Osteocyte (in vitro differentiated cells): ENCODE data around the gene RALGPS1. TPM values are rescaled to one million over a fixed set of nuclear protein-coding genes. Genes with fewer than 3 reads are reported as not detected.

ENCODE experiments used
- DNase-seq: peaks from one replicate; pipeline ENCODE4 v3.0.0; 2021; ENCODE audit warnings: mixed read lengths; ENCODE audit not compliant: unreplicated experiment; ENCODE audit errors: extremely low spot score
- H3K27ac Mint-ChIP-seq: one replicate; pipeline ENCODE4 v1.8.0; 2021; ENCODE audit warnings: mild to moderate bottlenecking, mixed read lengths; ENCODE audit not compliant: unreplicated experiment
- H3K27me3 Mint-ChIP-seq: one replicate; pipeline ENCODE4 v1.8.0; 2021; ENCODE audit warnings: mixed read lengths; ENCODE audit not compliant: unreplicated experiment
- H3K36me3 Mint-ChIP-seq: one replicate; pipeline ENCODE4 v1.8.0; 2021; ENCODE audit warnings: mixed read lengths; ENCODE audit not compliant: unreplicated experiment
- H3K4me1 Mint-ChIP-seq: one replicate; pipeline ENCODE4 v1.8.0; 2021; ENCODE audit warnings: mixed read lengths; ENCODE audit not compliant: unreplicated experiment
- H3K4me3 Mint-ChIP-seq: one replicate; pipeline ENCODE4 v1.8.0; 2021; ENCODE audit warnings: mild to moderate bottlenecking, moderate library complexity, mixed read lengths; ENCODE audit not compliant: unreplicated experiment
- H3K9me3 Mint-ChIP-seq: one replicate; pipeline ENCODE4 v1.8.0; 2021; ENCODE audit warnings: mixed read lengths; ENCODE audit not compliant: unreplicated experiment
- total RNA-seq: library from RNA; stranded (reverse); gene quantifications from 2 replicates; pipeline ENCODE4 v1.2.1, GENCODE V29; 2021
- TF ChIP-seq, protein P1 (sequence below): fragments of 200-600 bp; sonication (generic); IDR thresholded peaks from 2 replicates; pipeline ENCODE4 v1.5.0; 2021; ENCODE audit warnings: antibody characterized with exemption, mild to moderate bottlenecking, moderate library complexity

Gene RALGPS1
- total RNA-seq, 1 donor from 2014 or later: 9.9 TPM

DNA sequence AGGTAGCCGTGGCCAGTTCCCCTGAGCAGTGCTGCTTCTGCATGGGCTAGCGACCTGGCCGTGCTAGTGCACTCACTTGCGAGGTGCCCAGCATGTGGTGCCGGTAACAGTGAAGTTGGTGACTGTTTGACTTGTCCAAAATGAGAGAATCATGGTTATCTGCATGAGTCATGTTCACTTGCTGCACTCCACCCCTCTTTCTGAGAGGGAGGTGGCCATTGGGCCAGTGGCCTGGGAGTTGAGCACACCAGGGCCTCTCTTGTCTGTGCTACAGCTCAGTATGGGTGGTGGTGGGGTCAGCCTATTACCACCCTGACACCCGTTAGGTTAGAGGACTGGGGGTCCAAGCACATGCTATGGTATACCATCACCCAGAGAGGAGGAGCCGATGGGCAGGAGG is 294.6 kb downstream of the RALGPS1 start:
- H3K9me3 Mint-ChIP-seq: no peaks in the 10 kb centered on the region
- TF ChIP-seq, protein P1, sequence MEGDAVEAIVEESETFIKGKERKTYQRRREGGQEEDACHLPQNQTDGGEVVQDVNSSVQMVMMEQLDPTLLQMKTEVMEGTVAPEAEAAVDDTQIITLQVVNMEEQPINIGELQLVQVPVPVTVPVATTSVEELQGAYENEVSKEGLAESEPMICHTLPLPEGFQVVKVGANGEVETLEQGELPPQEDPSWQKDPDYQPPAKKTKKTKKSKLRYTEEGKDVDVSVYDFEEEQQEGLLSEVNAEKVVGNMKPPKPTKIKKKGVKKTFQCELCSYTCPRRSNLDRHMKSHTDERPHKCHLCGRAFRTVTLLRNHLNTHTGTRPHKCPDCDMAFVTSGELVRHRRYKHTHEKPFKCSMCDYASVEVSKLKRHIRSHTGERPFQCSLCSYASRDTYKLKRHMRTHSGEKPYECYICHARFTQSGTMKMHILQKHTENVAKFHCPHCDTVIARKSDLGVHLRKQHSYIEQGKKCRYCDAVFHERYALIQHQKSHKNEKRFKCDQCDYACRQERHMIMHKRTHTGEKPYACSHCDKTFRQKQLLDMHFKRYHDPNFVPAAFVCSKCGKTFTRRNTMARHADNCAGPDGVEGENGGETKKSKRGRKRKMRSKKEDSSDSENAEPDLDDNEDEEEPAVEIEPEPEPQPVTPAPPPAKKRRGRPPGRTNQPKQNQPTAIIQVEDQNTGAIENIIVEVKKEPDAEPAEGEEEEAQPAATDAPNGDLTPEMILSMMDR: no peak
- DNase-seq: no peak
- H3K27me3 Mint-ChIP-seq: no peaks in the 10 kb centered on the region
- no peaks in the 10 kb centered on the region for H3K36me3 Mint-ChIP-seq
- no peak overlapping the region for H3K27ac Mint-ChIP-seq
- no peak overlapping the region for H3K4me3 Mint-ChIP-seq
- H3K4me1 Mint-ChIP-seq: peaks cover 8% of the 10 kb centered on the region

DNA sequence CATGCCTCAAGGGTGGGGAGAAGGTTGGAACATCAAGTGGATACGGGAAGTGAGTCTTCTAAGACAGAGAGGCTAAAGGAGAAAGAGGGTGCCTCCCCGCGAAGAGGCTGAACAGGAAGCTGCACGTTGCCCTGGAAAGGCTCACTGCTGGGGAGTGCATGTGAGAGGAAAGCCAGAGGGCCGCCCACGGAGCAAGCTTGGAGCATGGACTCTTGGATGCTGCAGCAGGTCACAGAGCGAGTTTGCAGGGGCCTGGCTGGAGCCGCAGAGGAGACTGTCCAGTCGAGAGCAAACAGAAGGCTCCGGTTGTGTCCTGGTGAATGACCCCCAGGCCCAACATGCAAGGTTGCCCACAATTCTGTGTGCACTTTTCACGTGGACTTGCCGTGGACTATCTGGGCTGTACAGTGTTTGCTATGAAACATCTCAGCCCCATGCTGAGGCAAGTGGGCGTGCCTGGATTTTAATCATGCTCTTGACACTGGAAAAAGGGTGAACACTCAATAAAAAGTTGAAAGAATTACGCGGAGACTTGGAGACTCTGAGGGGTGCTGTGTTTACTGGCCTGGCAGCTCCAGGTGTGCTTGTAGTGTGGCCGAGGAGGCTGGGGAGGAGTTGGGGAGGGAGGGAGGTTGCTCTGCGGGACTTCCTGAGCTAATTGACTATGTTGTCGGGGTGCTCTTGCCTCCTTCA is 295.5 kb downstream of the RALGPS1 start:
- TF ChIP-seq, protein P1: no peak
- no peak for DNase-seq
- Mint-ChIP-seq H3K4me3 (no peak overlapping the region), H3K9me3 (no peaks in the 10 kb centered on the region), H3K27ac (no peak overlapping the region), H3K4me1 (peaks cover 12% of the 10 kb centered on the region), H3K36me3 (no peaks in the 10 kb centered on the region), H3K27me3 (no peaks in the 10 kb centered on the region)

DNA sequence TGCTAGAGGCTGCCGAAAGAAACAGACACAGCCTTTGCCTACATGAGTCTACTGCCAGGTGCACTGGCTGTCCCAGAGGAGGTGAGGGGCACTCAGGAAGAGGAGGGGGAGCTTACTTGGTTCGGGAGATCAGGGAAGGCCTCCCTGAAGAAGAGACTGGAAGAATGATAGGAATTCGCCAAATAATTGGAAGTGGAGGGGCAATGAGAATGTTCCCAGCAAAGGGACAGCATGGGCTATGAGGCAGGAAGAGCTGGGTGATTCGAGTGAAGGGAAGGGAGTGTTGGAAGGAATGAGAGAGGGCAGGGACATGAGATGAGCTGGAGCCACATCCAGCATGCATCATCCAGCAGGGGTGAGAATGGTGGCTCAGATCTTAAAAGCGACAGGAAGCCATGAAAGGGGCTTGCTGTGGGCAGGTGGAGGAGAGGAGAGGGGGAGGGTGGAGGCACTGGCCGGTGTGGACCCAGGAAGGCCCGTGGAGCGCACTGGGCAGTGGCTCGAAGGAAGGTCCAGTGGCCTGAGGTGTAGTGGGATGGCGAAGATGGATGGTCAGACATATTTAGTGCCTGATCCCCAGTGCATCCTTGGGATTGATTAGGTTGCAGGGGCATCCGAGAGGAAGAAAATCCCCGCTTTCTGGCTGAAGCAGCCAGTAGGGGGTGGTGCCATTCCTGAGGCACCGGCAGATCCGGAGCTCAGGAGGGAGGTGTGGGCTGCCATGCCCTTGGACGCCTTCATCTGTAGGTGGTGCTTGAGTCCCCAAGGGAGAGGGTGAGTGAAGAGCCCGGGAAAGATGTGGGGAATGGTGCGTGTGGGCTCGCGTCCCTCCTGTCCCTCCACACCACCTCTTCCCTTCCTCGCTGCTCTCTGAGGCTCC is 296.5 kb downstream of the RALGPS1 start:
- H3K4me1 Mint-ChIP-seq: peaks cover 5% of the 10 kb centered on the region
- H3K27me3 Mint-ChIP-seq: peaks cover 4% of the 10 kb centered on the region

DNA sequence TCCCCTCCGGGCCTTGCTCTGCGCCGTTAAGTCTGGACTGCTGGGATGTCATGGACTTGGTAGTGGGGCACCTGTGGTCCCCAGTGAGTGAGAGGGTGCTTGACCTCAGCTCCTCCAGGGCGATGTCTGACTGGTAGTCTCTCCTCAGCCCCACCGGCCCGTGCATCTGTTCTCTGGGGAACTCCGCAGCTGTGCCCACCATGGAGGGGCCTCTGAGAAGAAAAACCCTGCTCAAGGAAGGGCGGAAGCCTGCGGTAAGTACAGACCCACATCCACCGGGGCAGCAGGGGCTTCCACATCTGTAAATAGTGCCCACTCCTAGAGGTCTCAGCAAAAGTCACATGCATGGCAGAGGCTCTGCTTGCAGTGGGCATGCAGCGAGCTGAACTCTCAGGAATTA is 297.4 kb downstream of the RALGPS1 start:
- DNase-seq: no peak
- Mint-ChIP-seq H3K4me3 (no peak overlapping the region), H3K27me3 (peaks cover 4% of the 10 kb centered on the region), H3K36me3 (no peaks in the 10 kb centered on the region), H3K9me3 (no peaks in the 10 kb centered on the region), H3K27ac (no peak overlapping the region), H3K4me1 (peaks cover 5% of the 10 kb centered on the region)
- TF ChIP-seq, protein P1: no peak

More for the DNA sequence above, 296.5 kb downstream of the RALGPS1 start:
- Mint-ChIP-seq H3K27ac (no peak overlapping the region), H3K36me3 (no peaks in the 10 kb centered on the region), H3K9me3 (no peaks in the 10 kb centered on the region), H3K4me3 (no peak overlapping the region)
- TF ChIP-seq, protein P1: no peak
- no peak for DNase-seq

DNA sequence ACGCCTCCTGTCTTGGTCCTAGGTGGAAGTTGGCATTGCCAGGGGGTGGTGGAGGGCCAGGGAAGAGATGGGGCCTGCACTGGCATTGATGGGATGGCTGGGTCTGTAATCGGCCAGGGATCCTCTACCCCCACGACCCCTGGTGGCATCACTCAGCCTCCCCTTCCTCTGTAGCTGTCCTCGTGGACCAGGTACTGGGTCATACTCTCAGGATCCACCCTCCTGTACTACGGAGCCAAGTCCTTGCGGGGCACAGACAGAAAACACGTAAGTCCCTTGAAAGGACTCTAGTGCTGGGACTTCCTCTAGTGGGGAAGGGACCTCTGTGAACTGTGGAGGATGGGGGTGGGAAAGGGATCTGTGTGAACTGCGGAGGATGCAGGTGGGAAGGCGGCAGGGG is 297.9 kb downstream of the RALGPS1 start:
- TF ChIP-seq, protein P1: no peak
- DNase-seq: no peak
- Mint-ChIP-seq H3K27me3 (peaks cover 4% of the 10 kb centered on the region), H3K4me3 (no peak overlapping the region), H3K36me3 (no peaks in the 10 kb centered on the region), H3K9me3 (no peaks in the 10 kb centered on the region), H3K4me1 (peaks cover 5% of the 10 kb centered on the region), H3K27ac (no peak overlapping the region)
